GM18873 (cell line): Measurements from ENCODE around the gene CCDC149.

Source experiments
- ATAC-seq: cut with Tn5 transposase; IDR thresholded peaks from one replicate; pipeline ENCODE4 v1.9.1; 2021; ENCODE audit warnings: mild to moderate bottlenecking, moderate library complexity, moderate number of reproducible peaks; ENCODE audit not compliant: unreplicated experiment, low FRiP score

Gene CCDC149

GRCh38 chr4:24781999-24782745 lies 130.7 kb downstream of the CCDC149 start:
- no peak for ATAC-seq

GRCh38 chr4:24780936-24781495 lies 131.8 kb downstream of the CCDC149 start:
- ATAC-seq: no peak

- ATAC-seq: no peak
Measured at GRCh38 chr4:24778464-24779225, 134.2 kb downstream of the CCDC149 start.

GRCh38 chr4:24777536-24778463 lies 135.0 kb downstream of the CCDC149 start:
- no peak for ATAC-seq

GRCh38 chr4:24775750-24776149 lies 137.1 kb downstream of the CCDC149 start:
- no peak for ATAC-seq

GRCh38 chr4:24775032-24775605 lies 137.7 kb downstream of the CCDC149 start:
- no peak for ATAC-seq

GRCh38 chr4:24774452-24774851 lies 138.4 kb downstream of the CCDC149 start:
- no peak for ATAC-seq

GRCh38 chr4:24772952-24773351 lies 139.9 kb downstream of the CCDC149 start:
- ATAC-seq: no peak

GRCh38 chr4:24772061-24772705 lies 140.7 kb downstream of the CCDC149 start:
- ATAC-seq: no peak

GRCh38 chr4:24771241-24771640 lies 141.6 kb downstream of the CCDC149 start:
- no peak for ATAC-seq

GRCh38 chr4:24770667-24771066 lies 142.2 kb downstream of the CCDC149 start:
- ATAC-seq: no peak

- peak; percentile 70 for ATAC-seq
Measured at GRCh38 chr4:24770032-24770584, 142.7 kb downstream of the CCDC149 start.

- ATAC-seq: no peak
Measured at GRCh38 chr4:24769571-24769970, 143.3 kb downstream of the CCDC149 start.

GRCh38 chr4:24768604-24769003 lies 144.2 kb downstream of the CCDC149 start:
- ATAC-seq: peak; percentile 59

- no peak for ATAC-seq
Measured at GRCh38 chr4:24768006-24768405, 144.8 kb downstream of the CCDC149 start.

- no peak for ATAC-seq
Measured at GRCh38 chr4:24765376-24765988, 147.4 kb downstream of the CCDC149 start.

GRCh38 chr4:24764345-24764744 lies 148.5 kb downstream of the CCDC149 start:
- no peak for ATAC-seq

GRCh38 chr4:24763631-24764297 lies 149.1 kb downstream of the CCDC149 start:
- no peak for ATAC-seq
